HG03103 (cell line): ENCODE results near the gene CEP112.
"Not testable (repeated sequence)": the region's sequence is repeated elsewhere in the genome, so short reads cannot be mapped to it uniquely, and the experiment has no call there.

Experiments used
- ATAC-seq: cut with Tn5 transposase; IDR thresholded peaks from one replicate; pipeline ENCODE4 v1.9.1; 2021; ENCODE audit warnings: low read depth; ENCODE audit not compliant: unreplicated experiment

Gene CEP112

GRCh38 chr17:66087073-66087472 lies 104.9 kb downstream of the CEP112 start:
- ATAC-seq: no peak

DNA sequence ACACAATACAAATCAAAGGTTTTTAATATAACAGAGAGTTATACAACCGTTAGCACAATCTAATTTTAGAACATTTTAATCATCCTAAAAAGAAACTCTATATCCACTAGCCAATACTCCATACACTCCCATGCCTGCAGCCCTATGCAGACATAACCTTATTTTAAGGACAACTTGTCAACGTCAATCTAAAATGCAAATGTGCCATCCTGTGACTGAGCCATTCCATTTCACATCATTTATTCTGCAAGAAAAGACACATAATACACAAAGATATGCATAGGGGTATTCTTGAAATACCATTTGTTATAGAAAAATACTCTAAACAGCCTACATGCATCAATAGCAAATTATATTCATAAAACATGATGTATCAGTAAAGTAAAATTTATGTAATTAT lies 106.7 kb downstream of the CEP112 start:
- no peak for ATAC-seq

GRCh38 chr17:66080670-66081069 lies 111.3 kb downstream of the CEP112 start:
- ATAC-seq: not testable (repeated sequence)

DNA sequence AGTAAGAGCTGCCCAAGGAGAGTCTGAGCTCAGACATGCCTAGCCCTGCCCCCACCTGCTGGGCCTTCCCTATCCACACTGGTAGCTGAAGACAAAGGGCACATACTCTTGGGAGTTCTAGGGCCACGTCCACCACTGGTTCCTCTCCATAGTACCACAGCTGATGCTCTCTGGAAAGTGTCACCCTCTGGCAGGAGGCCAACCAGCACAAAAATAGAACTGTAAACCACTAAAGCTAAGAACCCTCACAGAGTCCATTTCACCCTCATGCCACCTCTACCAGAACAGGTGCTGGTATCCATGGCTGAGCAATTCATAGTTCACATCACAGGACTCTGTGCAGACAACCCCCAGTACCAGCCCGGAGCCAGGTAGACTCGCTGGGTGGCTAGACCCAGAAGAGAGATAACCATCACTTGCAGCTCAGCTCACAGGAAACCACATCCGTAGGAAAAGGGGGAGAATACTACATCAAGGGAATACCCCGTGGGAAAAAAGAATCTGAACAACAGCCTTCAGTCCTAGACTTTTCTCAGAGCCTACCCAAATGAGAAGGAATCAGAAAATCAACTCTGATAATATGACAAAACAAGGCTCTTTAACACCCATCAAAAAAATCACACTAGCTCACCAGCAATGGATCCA lies 115.3 kb downstream of the CEP112 start:
- ATAC-seq: no peak

DNA sequence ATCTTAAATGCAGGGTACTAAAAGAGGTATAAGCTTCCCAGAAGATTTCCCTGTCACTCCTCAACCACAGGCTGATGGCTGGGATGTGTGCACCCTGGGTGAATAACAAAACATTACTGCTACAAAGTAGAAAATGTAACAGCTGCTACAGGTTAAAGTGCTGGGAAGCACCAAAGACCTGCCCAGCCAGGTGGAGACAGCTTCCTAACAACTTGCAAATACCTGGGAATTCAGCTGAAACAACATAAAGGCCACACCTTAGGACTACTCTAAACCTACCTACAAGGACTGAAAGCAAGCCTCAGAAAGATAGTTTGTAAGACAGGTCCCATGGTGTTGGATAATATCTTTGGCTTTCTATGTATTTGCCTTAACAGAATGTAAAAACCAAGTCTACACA lies 118.5 kb downstream of the CEP112 start:
- no peak for ATAC-seq

GRCh38 chr17:66063686-66064085 lies 128.2 kb downstream of the CEP112 start:
- ATAC-seq: no peak

DNA sequence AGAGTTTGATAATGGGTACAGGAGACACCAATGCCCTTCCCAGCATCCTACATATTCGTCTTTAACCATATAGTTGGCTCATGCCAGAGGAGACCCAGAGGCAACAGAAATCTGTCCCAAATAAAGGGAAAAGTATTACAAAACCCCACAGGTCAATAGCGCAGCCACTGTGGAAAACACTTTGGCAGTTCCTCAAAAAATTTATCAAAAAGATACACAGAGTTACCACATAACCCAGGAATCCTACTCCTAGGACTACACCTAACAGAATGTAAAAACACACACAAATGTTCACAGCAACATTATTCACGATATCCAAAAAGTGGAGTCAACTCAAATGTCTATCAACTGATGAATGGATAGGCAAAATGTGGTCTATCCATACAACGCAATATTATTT lies 135.8 kb downstream of the CEP112 start:
- ATAC-seq: no peak

DNA sequence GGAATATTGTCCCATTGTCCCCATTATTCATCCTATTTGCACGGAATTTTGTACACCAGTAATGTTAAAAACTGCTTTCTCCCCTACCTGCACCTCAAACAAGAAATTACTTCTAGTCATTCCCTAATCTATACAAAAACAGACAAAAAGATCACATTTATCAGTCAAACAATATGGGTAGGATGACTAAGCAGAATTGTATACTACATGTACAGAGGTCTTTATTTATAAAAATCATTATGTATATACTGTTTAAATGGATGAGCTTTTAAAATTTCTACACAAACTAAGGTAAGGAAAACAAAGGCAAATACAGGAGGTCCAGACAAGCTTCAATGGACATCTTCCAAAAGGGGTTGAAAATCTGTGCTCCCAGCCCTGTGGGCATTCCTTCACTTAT lies 137.7 kb downstream of the CEP112 start:
- ATAC-seq: no peak

DNA sequence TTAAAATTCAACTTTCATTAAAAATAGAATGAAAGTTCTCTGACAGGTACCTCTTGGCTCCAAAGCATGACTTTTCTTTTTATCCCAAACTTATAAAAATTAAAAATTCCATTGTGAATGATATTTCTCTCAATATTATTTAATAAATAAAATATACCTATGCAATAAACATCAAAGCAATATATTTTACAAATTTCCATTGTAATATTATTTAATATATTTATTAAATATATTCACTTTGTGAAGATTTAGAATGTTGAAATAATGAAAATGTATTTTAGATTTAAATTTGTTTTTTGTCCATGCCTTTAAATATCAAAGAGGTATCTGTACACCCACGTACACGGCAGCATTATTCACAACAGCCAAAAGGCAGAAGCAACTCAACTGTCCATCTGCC lies 147.8 kb downstream of the CEP112 start:
- no peak for ATAC-seq

- ATAC-seq: no peak
Measured at GRCh38 chr17:66043419-66043818, 148.5 kb downstream of the CEP112 start.

- ATAC-seq: no peak
Measured at GRCh38 chr17:66040402-66040801, 151.5 kb downstream of the CEP112 start.

GRCh38 chr17:66038125-66038524 lies 153.8 kb downstream of the CEP112 start:
- no peak for ATAC-seq

DNA sequence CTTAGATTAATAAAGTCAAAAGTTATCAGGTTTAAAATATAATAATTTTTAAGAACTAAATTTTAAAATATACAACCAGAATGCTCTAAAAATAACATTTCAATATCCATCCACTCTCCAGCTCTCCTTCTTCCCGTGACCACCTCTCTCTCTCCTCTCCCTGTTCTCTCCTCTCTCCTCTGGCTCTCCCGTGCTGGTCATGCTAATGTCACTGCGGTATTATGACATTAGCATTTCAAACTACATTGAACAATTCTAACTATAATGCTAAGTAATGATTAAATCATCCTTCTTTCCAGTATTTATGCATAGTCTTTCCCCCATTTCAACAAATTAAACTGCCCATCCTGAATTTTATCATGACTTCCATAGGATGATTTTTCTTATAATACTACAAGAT lies 154.7 kb downstream of the CEP112 start:
- no peak for ATAC-seq

DNA sequence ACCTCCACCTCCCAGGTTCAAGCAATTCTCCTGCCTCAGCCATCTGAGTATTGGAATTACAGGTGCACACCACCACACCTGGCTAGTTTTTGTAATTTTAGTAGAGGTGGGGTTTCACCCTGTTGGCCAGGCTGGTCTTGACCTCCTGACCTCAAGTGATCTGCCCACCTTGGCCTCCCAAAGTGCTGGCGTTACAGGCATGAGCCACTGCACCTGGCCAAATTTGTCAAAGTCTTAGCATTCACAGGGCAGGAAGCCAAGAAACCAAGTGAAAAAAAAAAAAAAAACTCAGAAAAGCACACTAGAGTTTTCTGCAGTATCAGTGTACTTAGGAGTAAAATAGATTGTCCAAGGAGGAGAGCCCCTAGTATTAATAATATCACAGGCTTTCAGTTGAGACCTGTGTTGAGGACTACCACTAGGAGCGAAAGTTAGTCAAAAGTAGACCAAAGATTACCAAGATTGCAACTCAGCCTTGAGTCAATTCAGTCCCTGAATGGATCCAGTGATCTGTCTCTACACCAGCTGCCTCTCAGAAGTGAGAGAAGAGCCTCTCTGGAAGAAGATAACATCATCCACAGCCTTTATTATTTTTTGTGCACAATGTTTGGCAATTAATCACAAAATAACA lies 159.7 kb downstream of the CEP112 start:
- peak; percentile 87 for ATAC-seq

DNA sequence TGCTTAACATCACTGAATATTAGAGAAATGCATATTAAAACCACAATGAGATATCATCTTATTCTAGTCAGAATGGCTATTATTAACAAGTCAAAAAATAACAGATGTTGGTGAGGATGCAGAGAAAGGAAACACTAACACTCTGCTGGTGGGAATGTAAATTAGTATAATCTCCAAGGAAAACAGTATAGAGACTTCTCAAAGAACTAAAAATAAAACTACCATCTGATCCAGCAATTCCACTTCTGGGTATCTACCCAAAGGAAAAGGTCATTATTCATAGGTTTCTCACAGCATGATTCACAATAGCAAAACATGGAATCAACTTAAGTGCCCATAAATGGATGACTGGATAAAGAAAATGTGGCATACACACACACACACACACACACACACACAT lies 166.4 kb downstream of the CEP112 start:
- ATAC-seq: no peak

DNA sequence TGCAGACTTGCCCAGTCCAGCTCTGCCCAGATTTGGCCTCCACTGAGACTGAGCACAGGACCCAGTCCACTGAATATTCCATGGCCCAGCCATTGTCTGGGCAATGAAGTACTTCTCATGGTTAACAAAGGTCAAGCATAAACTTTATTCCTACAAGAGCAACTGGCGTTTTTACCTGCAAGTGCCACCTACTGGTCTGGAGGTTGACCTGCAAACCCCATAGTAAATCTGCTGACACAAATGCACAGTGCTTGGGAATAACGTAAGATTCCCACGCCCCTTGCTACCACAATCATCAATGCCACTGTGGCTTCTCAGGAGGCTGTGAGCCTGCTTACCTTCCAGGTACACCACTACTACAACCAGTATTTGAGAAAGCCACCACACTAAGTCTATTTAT lies 170.2 kb downstream of the CEP112 start:
- ATAC-seq: no peak

- ATAC-seq: no peak
Measured at GRCh38 chr17:66018786-66019185, 173.1 kb downstream of the CEP112 start.

- ATAC-seq: no peak
Measured at GRCh38 chr17:66016231-66016630, 175.7 kb downstream of the CEP112 start.

DNA sequence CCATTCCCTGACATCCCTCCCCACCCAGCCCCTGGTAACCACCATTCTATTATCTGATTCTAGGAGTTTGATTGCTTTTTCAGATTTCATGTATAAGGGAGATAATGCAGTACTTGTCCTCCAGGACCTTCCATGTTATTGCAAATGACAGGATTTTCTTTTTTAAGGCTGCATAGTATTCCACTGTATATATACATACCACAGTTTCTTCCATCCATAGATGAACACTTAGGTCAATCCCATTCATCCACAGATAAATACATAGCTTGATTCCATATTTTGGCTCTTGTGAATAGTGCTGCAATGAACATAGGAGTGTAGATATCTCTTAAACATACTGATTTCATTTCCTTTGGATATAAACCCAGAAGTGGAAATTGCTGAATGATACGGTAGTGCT lies 183.3 kb downstream of the CEP112 start:
- ATAC-seq: no peak

- no peak for ATAC-seq
Measured at GRCh38 chr17:66006654-66007053, 185.3 kb downstream of the CEP112 start.

DNA sequence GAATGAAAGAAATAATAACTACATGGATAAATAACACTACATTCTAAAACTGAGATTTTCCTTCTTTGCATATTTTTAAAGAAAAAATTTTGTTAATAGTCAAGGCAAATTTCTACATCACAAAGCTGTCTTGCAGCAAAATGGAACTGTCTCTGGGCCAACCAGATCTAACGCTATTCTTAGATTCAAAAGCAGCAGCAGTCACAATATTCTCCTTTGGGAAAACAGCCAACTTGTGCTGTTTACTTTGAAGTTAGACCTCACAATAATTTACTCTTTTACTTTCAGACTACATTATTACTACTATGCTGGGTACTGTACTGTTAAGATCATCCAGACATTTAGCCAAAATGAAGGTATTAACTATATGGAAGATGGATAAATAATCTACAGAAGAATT lies 189.1 kb downstream of the CEP112 start:
- ATAC-seq: no peak

DNA sequence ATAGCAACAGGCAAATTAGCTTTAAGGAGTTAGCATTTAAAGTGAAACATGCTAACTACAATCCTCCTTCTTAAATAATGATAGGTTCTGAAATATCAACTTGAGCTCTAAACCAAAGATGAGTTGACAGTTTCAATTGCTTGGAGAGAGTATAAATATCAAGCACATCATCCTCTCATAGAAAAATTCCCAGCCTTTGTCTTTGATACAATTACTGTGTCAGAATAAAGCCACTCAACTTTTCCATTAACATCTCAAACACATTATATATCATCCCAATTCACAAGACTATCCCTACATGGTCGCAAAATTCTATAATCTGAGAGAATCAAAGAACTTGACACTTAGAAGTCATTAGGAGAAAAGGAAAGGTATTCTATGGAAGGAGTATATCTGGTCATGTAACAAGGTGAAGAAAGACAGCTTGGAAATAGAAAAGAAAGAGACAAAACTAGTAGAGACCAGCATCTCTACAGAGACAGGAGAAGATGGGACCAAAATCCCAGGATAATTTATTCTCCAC lies 189.8 kb downstream of the CEP112 start:
- no peak for ATAC-seq
